Measurements from ENCODE around the gene AGPAT2. TPM values are rescaled to one million over a fixed set of nuclear protein-coding genes. Genes with fewer than 3 reads are reported as not detected.

AGPAT2 gene
- total RNA-seq, 1 donor: 30.0 TPM

DNA sequence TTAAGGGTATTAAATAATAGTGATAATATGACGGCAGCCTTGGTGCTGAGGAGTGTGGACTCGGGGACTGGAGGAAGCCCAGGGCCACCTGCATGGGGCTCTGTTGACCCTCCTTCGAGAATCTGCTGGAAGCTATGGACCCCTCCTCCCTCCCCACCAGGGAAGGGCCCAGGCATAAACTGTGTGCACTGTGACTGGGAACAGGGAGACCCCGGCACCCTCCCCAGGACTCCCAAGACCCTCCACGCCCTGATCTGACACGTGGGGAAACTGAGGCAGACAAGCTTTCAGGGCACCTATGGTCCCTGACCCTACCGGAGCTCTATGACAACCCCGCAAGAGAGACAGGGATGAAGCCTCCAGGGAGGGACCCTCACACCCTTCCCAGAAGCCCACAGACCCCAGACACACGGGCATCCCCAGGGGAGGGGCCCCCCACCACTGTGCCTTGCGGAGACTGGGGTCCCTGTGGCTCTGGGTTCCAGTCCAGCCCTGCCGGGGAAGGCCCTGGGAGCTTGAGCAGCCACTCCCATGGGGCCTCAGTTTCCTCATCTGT is 31.0 kb downstream of the AGPAT2 start:
- Histone ChIP-seq H2AFZ (ENCODE audit: low read length) (no peak overlapping the region), H3K4me3 (ENCODE audit: insufficient read depth, low read length) (no peak overlapping the region), H3K27me3 (ENCODE audit: insufficient read depth, low read length) (peaks cover 4% of the 10 kb centered on the region), H3K27ac (ENCODE audit: low read depth, low read length) (no peak overlapping the region), H3K36me3 (ENCODE audit: insufficient read depth, low read length) (no peaks in the 10 kb centered on the region), H4K20me1 (ENCODE audit: insufficient read depth, low read length) (no peaks in the 10 kb centered on the region), H3K4me2 (ENCODE audit: insufficient read depth, low read length) (no peak overlapping the region), H3K4me1 (ENCODE audit: insufficient read depth, low read length) (no peaks in the 10 kb centered on the region), H3K9me3 (ENCODE audit: low read depth, low read length) (no peaks in the 10 kb centered on the region), H3K79me2 (ENCODE audit: insufficient read depth, low read length) (no peaks in the 10 kb centered on the region)
- TF ChIP-seq, protein P1, sequence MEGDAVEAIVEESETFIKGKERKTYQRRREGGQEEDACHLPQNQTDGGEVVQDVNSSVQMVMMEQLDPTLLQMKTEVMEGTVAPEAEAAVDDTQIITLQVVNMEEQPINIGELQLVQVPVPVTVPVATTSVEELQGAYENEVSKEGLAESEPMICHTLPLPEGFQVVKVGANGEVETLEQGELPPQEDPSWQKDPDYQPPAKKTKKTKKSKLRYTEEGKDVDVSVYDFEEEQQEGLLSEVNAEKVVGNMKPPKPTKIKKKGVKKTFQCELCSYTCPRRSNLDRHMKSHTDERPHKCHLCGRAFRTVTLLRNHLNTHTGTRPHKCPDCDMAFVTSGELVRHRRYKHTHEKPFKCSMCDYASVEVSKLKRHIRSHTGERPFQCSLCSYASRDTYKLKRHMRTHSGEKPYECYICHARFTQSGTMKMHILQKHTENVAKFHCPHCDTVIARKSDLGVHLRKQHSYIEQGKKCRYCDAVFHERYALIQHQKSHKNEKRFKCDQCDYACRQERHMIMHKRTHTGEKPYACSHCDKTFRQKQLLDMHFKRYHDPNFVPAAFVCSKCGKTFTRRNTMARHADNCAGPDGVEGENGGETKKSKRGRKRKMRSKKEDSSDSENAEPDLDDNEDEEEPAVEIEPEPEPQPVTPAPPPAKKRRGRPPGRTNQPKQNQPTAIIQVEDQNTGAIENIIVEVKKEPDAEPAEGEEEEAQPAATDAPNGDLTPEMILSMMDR (IDR thresholded peaks at IDR 0.05; ENCODE audit: extremely low read depth, low read depth, low read length): no peak
- DNase-seq (ENCODE audit: insufficient read length, low spot score, missing footprints): no peak

DNA sequence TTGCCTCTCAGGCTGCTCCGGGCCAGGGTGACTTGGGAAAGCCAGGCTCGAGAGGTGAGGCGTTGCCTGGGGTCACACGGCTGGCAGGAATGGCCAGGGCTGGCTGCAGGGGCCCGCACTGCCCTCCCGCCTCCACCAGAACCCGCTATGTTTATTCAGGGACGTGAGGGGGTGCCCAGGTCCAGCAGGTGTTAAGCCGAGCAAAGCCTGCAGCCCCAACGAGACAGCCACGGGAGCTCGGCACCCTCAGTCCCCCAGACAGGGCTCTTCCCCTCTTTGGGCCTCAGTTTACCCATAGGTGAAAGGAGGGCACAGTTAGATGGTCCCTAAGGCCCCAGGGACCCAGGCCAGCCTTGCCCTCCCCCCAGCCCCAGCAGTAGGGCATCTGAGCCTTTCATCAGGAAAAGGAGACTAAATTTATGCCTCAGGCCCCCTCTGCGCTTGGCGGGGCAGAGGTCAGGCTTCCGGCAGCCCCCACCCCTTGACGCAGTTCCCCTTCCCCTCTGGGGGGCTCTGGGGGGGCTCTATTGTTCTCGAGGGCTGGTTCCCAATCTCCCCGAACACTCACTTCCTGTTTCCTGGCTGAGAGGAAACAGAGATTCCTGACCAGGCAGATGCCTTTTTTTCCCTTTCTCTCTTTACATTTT is 31.6 kb downstream of the AGPAT2 start:
- H3K4me3 ChIP-seq (ENCODE audit: insufficient read depth, low read length): peak overlapping the region; percentile 19
- TF ChIP-seq, protein P1 (IDR thresholded peaks at IDR 0.05; ENCODE audit: extremely low read depth, low read depth, low read length): no peak
- peaks cover 4% of the 10 kb centered on the region for H3K27me3 ChIP-seq (ENCODE audit: insufficient read depth, low read length)
- H3K4me1 ChIP-seq (ENCODE audit: insufficient read depth, low read length): no peaks in the 10 kb centered on the region
- H3K36me3 ChIP-seq (ENCODE audit: insufficient read depth, low read length): no peaks in the 10 kb centered on the region
- no peaks in the 10 kb centered on the region for H4K20me1 ChIP-seq (ENCODE audit: insufficient read depth, low read length)
- peak overlapping the region; percentile 70 for H2AFZ ChIP-seq (ENCODE audit: low read length)
- no peak for DNase-seq (ENCODE audit: insufficient read length, low spot score, missing footprints)
- H3K79me2 ChIP-seq (ENCODE audit: insufficient read depth, low read length): no peaks in the 10 kb centered on the region
- no peaks in the 10 kb centered on the region for H3K9me3 ChIP-seq (ENCODE audit: low read depth, low read length)
- H3K4me2 ChIP-seq (ENCODE audit: insufficient read depth, low read length): peak overlapping the region; percentile 32
- H3K27ac ChIP-seq (ENCODE audit: low read depth, low read length): no peak overlapping the region

DNA sequence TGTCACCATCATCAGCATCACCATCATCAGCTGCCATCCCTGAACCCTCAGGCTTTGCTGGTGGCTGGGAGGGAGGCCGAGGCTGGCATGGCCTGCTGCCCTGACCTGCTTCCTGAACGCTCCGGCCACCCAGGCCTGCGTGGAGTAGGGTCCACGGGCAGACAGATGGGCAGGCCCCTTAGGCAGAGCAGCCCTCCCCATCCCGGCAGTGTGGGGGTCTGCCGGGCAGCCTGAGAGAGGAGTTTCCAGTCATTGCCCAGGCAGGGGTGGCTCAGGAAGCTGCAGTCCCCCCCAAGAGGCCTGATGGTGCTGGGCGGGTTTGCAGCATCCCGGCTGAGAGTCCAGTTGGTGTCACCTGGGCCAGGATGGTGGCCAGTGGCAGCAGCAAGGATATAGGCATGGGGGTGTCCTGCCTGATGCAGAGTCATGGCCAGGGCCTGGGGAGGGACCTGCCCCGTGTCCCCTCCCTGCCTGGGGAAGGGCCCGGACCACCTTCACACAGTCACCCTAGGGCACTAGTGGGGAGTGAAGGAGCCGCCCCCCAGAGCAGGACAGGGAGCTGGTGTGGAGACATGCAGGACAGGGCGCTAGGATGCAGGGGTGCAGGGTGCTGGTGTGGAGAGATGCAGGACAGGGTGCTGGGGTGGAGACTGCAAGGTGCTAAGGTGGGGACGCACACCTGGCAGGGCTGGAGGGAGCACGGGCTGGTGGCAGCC is 32.3 kb downstream of the AGPAT2 start:
- Histone ChIP-seq H3K36me3 (ENCODE audit: insufficient read depth, low read length) (no peaks in the 10 kb centered on the region), H2AFZ (ENCODE audit: low read length) (no peak overlapping the region), H3K27me3 (ENCODE audit: insufficient read depth, low read length) (peaks cover 4% of the 10 kb centered on the region), H3K4me2 (ENCODE audit: insufficient read depth, low read length) (no peak overlapping the region), H3K4me3 (ENCODE audit: insufficient read depth, low read length) (no peak overlapping the region), H4K20me1 (ENCODE audit: insufficient read depth, low read length) (no peaks in the 10 kb centered on the region), H3K79me2 (ENCODE audit: insufficient read depth, low read length) (no peaks in the 10 kb centered on the region), H3K9me3 (ENCODE audit: low read depth, low read length) (no peaks in the 10 kb centered on the region), H3K4me1 (ENCODE audit: insufficient read depth, low read length) (no peaks in the 10 kb centered on the region), H3K27ac (ENCODE audit: low read depth, low read length) (no peak overlapping the region)
- DNase-seq (ENCODE audit: insufficient read length, low spot score, missing footprints): no peak
- TF ChIP-seq, protein P1 (IDR thresholded peaks at IDR 0.05; ENCODE audit: extremely low read depth, low read depth, low read length): no peak
